Mucosa of stomach (tissue), 1 donor: Measurements from ENCODE around the gene CCDC194.
A peak's percentile ranks its signal among the peaks of the same experiment; 100 is the strongest.

Experiments
- H3K27me3 ChIP-seq: one replicate; pipeline ENCODE4 v1.7.0; 2013; ENCODE audit warnings: mild to moderate bottlenecking, low read length; ENCODE audit not compliant: control insufficient read depth, insufficient read depth
- H3K36me3 ChIP-seq: one replicate; pipeline ENCODE4 v1.7.0; 2013; ENCODE audit warnings: low read length; ENCODE audit not compliant: control insufficient read depth, insufficient read depth
- H3K4me1 ChIP-seq: one replicate; pipeline ENCODE4 v1.7.0; 2013; ENCODE audit warnings: mild to moderate bottlenecking, low read length; ENCODE audit not compliant: control insufficient read depth, insufficient read depth
- H3K4me3 ChIP-seq: one replicate; pipeline ENCODE4 v1.7.0; 2013; ENCODE audit warnings: low read length
- H3K9ac ChIP-seq: one replicate; pipeline ENCODE4 v1.7.0; 2013; ENCODE audit warnings: mild to moderate bottlenecking, low read length, moderate library complexity
- H3K9me3 ChIP-seq: one replicate; pipeline ENCODE4 v1.7.0; 2013; ENCODE audit warnings: mild to moderate bottlenecking, low read length, moderate library complexity; ENCODE audit not compliant: control insufficient read depth
- donor health status: Pancreatic carcinoma.

The CCDC194 gene

GRCh38 chr19:17393914-17394313 is at the start of gene CCDC194:
Gene CCDC194, minus strand, starts transcription at chr19:17394196. Its CDS starts 38 bp downstream, at chr19:17394158.
- Histone ChIP-seq H3K9ac (no peak within 1 kb of the TSS), H3K4me3 (no peak within 1 kb of the TSS), H3K36me3 (no peaks in the 10 kb centered on the region), H3K27me3 (peaks cover 32% of the 10 kb centered on the region), H3K9me3 (no peaks in the 10 kb centered on the region), H3K4me1 (peaks cover 11% of the 10 kb centered on the region)

DNA sequence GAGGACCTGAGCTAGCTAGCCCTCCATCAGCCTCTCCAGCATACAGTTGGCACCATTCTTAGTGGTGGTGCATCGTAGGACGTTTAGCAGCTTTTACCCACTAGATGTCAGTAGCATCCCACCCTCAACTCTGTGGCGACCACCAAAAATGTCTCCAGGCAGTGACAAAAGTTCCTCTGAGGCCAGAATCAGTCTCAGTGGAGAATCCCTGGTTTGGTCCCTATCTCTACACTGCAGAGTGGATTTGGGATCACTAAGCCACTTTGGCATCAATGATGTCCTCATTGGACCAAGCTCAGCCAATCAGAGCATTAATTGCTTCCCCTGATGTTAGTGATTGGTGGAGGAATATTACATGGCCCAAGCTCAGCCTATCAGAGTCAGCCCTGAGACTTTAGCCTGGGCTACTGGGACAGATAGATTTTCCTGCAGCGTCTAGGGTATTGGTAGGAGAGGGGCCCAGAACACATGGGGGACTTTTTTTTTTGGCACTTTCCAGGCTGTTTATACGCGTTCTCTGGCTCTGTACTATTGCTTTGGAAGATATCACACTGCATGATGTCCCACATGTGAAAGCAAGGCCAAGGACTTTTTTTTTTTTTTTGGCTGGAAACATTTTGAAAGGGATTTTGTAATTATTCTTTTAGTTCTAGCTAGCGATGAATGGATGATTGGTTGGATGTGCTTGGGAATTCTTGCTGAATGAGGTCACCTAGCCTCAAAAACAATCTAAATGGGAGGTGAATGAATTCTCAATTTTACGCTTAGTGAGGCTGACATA is 47.4 kb upstream of the CCDC194 start:
- H3K9ac ChIP-seq, result no peak overlapping the region
- no peaks in the 10 kb centered on the region for H3K4me1 ChIP-seq
- H3K9me3 ChIP-seq, result no peaks in the 10 kb centered on the region
- H3K36me3 ChIP-seq, result no peaks in the 10 kb centered on the region
- no peak overlapping the region for H3K4me3 ChIP-seq
- peaks cover 2% of the 10 kb centered on the region for H3K27me3 ChIP-seq

- Histone ChIP-seq H3K27me3 (no peaks in the 10 kb centered on the region), H3K4me1 (no peaks in the 10 kb centered on the region), H3K9ac (no peak overlapping the region), H3K36me3 (no peaks in the 10 kb centered on the region), H3K4me3 (no peak overlapping the region), H3K9me3 (no peaks in the 10 kb centered on the region)
These were observed 42.9 kb upstream of the CCDC194 start for GRCh38 chr19:17436874-17437267.

- Histone ChIP-seq H3K4me1 (no peaks in the 10 kb centered on the region), H3K9me3 (no peaks in the 10 kb centered on the region), H3K27me3 (no peaks in the 10 kb centered on the region), H3K4me3 (no peak overlapping the region), H3K9ac (no peak overlapping the region), H3K36me3 (no peaks in the 10 kb centered on the region)
These were observed 42.3 kb upstream of the CCDC194 start for GRCh38 chr19:17436094-17436873.

DNA sequence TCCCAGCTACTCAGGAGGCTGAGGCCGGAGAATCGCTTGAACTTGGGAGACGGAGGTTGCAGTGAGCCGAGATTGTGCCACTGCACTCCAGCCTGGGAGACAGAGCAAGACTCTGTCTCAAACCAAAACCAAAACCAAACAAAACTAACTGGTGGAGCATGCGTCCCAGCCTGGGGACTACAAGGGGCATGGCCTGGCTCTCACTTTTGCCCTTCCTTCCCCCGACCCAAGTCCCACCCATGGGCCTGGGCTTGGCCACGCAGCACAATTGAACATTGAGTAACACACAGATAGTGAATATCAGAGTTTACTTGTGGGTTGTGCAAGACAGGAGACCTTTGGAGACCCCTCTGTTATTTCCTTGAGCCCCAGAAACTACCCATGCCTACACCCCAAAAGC is 41.2 kb upstream of the CCDC194 start:
- no peak overlapping the region for H3K4me3 ChIP-seq
- H3K27me3 ChIP-seq, result no peaks in the 10 kb centered on the region
- no peaks in the 10 kb centered on the region for H3K4me1 ChIP-seq
- H3K36me3 ChIP-seq, result no peaks in the 10 kb centered on the region
- no peak overlapping the region for H3K9ac ChIP-seq
- no peaks in the 10 kb centered on the region for H3K9me3 ChIP-seq

GRCh38 chr19:17431417-17431816 is 37.4 kb upstream of the CCDC194 start:
- Histone ChIP-seq H3K4me1 (no peaks in the 10 kb centered on the region), H3K9ac (no peak overlapping the region), H3K4me3 (no peak overlapping the region), H3K36me3 (no peaks in the 10 kb centered on the region), H3K9me3 (no peaks in the 10 kb centered on the region), H3K27me3 (no peaks in the 10 kb centered on the region)

- no peak overlapping the region for H3K4me3 ChIP-seq
These were observed 35.7 kb upstream of the CCDC194 start for GRCh38 chr19:17429641-17430113.

DNA sequence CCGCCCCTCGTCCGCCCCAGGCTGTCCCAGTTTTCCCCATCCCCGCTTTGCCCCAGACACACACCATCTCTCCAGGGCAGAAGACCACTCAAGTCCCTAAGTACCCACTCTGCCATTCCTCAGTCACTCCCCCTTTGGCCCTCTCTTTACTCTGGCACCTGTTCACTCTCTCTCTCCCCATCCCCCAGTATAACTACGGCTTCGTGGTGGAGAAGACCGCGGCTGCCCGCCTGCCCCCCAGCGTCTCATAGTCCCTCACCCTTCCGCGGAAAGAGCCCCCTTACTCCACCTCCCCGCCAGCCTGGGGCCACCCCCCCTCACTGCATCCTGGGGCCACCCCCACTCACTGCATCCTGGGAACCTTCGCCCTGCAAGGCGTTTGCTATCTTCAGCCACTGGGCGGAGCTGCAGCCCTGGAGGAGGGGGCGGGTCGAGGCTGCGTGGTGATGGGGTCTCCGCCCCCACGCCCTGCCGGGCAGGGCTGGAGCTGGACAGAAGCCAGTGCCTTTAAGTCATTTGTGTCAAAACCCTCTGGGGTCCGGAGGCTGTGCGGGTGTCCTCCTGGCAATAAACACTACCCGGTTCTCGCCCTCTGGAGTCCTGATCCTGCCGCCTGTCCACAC is 30.9 kb upstream of the CCDC194 start:
- Histone ChIP-seq H3K9ac (no peak overlapping the region), H3K4me1 (peaks cover 6% of the 10 kb centered on the region), H3K4me3 (no peak overlapping the region), H3K9me3 (no peaks in the 10 kb centered on the region), H3K27me3 (no peaks in the 10 kb centered on the region), H3K36me3 (no peaks in the 10 kb centered on the region)

More at GRCh38 chr19:17429641-17430113, 35.7 kb upstream of the CCDC194 start:
- H3K27me3 ChIP-seq, result no peaks in the 10 kb centered on the region
- H3K36me3 ChIP-seq, result no peaks in the 10 kb centered on the region
- H3K9me3 ChIP-seq, result no peaks in the 10 kb centered on the region
- no peak overlapping the region for H3K9ac ChIP-seq
- no peaks in the 10 kb centered on the region for H3K4me1 ChIP-seq

GRCh38 chr19:17423429-17424208 is 29.6 kb upstream of the CCDC194 start:
- H3K9ac ChIP-seq, result no peak overlapping the region

DNA sequence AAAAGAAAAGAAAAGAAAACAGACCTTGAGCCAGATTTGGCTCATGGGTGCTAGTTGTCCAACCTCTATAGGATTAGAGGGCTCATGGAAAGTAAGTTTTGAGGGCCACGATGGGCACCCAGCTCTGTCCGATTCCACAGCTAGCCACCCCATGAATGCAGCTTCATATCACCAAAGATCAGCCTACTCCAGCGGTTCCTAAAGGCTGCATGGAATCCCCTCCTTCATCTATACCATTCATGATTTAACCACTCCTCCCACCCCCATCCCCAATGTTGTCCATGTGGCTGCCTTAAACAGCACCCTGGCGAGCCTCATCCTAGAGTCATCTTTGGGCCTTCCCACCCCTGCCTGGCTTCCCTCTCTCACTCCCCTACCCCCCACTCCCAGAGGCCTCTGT is 27.9 kb upstream of the CCDC194 start:
- Histone ChIP-seq H3K9ac (no peak overlapping the region), H3K4me3 (no peak overlapping the region), H3K4me1 (peaks cover 11% of the 10 kb centered on the region), H3K36me3 (no peaks in the 10 kb centered on the region), H3K9me3 (no peaks in the 10 kb centered on the region), H3K27me3 (no peaks in the 10 kb centered on the region)

More at GRCh38 chr19:17423429-17424208, 29.6 kb upstream of the CCDC194 start:
- H3K4me3 ChIP-seq, result no peak overlapping the region
- no peaks in the 10 kb centered on the region for H3K36me3 ChIP-seq
- no peaks in the 10 kb centered on the region for H3K9me3 ChIP-seq
- peaks cover 11% of the 10 kb centered on the region for H3K4me1 ChIP-seq
- no peaks in the 10 kb centered on the region for H3K27me3 ChIP-seq

DNA sequence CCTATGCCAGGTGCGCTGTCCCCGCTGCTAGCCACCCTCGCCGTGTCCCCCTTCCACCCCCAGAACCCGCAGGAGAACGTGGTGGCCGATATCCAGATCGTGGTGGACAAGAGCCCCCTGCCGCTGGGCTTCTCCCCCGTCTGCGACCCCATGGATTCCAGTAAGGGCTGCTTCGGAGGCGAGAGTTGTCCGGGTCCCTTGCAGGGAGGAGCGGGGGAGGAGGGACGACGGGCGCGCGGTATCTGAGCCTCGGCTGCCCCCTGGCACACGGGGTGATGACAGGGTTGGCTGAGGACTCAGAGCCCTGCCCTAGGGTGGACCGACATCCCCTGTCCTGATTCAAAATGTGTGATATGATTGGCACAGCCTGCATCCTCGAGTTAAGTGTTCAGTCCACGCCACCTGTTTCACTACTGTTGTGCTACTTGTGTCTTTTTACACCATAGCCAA is 26.5 kb upstream of the CCDC194 start:
- Histone ChIP-seq H3K27me3 (no peaks in the 10 kb centered on the region), H3K9ac (peak overlapping the region; percentile 84), H3K4me1 (peaks cover 11% of the 10 kb centered on the region)

More for the DNA sequence above, 26.5 kb upstream of the CCDC194 start:
- no peaks in the 10 kb centered on the region for H3K36me3 ChIP-seq
- H3K9me3 ChIP-seq, result no peaks in the 10 kb centered on the region
- peak overlapping the region; percentile 90 for H3K4me3 ChIP-seq
